ENCODE data around the gene LCN9.

LCN9 gene

DNA sequence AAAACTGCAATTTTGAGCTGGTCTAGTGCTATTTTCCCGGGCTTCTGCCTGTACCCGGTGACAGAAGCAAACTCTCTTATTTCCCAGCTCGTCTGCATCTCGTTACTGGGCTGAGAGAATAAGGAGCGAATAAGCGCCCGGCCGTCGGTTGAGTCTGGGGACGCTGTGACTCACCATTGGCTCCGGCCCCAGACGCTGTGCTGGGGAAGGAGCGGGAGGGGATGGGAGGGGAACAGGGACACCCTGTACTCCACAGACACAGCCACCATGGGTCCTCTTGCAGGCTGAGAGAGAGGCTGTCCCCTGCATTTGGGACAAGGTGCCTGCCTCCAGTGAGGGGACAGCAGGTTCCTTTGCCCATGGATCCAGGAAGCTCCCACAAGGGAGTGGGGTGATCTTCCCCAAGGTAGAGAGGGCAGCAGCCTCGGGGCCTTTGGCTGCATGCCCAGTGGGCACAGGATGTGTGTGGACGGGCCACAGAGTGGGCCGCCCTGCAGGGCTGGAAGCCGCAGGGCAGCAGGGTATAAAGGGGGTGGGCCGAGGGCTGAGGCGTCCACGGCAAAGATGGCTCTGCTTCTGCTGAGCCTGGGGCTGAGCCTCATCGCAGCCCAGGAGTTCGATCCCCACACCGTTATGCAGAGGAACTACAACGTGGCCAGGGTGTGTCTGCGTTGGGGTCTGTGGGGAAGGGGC lies at the start of gene LCN9:
TSS of gene LCN9 (plus strand) at position 552 of the 693 bp plus-strand sequence. CDS start at position 565, 13 bp downstream.
- no peak within 1 kb of the TSS for H3K27ac Mint-ChIP-seq
- no peak for ATAC-seq
- no peaks in the 10 kb centered on the region for H3K36me3 Mint-ChIP-seq
- H3K4me1 Mint-ChIP-seq, result no peaks in the 10 kb centered on the region
- H3K4me3 Mint-ChIP-seq, result no peak within 1 kb of the TSS
- H3K27me3 Mint-ChIP-seq, result peaks cover 22% of the 10 kb centered on the region
- no peaks in the 10 kb centered on the region for H3K9me3 Mint-ChIP-seq

- Mint-ChIP-seq H3K4me1 (no peaks in the 10 kb centered on the region), H3K27me3 (peaks cover 42% of the 10 kb centered on the region), H3K27ac (no peak overlapping the region), H3K4me3 (no peak overlapping the region), H3K9me3 (peaks cover 12% of the 10 kb centered on the region), H3K36me3 (no peaks in the 10 kb centered on the region)
- ATAC-seq, result no peak
Measured at GRCh38 chr9:135613946-135614805, 48.9 kb upstream of the LCN9 start.

GRCh38 chr9:135614821-135615665 lies 48.1 kb upstream of the LCN9 start:
- no peaks in the 10 kb centered on the region for H3K36me3 Mint-ChIP-seq
- ATAC-seq, result no peak
- peaks cover 8% of the 10 kb centered on the region for H3K9me3 Mint-ChIP-seq
- no peak overlapping the region for H3K27ac Mint-ChIP-seq
- H3K4me1 Mint-ChIP-seq, result no peaks in the 10 kb centered on the region
- H3K27me3 Mint-ChIP-seq, result peaks cover 40% of the 10 kb centered on the region
- no peak overlapping the region for H3K4me3 Mint-ChIP-seq

DNA sequence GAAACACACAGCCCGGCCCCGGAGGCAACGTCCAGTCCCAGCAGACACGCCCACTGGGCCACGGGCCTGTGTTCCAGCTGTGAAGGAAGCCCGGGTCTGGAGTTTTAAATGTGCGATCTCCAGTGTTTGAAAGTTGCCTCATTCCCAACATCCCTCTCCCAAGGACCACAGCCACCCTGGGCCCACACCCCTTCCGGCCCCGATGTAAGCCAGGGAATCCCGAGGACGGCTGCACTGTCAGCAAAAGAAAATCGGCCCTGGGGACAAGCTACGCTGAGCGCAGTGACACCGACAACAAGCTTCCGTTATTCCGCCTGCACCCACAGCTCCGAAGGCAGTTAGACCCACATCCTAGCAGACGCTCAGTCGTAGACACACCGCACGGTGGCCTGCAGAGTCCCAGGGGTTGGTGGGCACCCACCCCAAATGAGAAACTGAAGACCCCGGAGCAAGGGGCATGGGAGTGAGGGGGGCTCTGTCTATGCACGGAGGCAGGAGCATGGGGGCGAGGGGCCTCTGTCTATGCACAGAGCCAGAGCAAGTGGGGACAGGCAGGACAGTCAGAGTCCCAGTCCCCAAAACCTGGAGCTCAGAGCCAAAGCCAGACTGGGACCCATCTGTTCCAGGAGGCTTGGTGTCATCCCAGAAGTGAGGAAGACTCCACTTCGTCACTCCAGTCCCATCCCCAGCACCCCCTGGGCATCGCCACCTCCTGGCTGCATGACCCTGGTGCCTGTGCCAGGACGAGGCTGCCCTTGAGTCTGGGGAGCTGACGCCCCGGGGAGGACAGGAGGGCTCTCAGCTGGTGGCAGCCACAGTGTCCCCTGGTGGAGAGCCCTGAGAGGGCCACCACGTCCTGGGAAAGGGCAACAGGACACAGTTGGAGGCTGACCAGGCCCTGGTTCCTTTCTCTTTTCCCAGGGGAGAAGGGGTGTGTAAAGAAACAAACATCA lies 47.2 kb upstream of the LCN9 start:
- Mint-ChIP-seq H3K9me3 (peaks cover 6% of the 10 kb centered on the region), H3K4me1 (no peaks in the 10 kb centered on the region), H3K27ac (no peak overlapping the region), H3K27me3 (peaks cover 38% of the 10 kb centered on the region), H3K36me3 (no peaks in the 10 kb centered on the region), H3K4me3 (no peak overlapping the region)
- no peak for ATAC-seq

DNA sequence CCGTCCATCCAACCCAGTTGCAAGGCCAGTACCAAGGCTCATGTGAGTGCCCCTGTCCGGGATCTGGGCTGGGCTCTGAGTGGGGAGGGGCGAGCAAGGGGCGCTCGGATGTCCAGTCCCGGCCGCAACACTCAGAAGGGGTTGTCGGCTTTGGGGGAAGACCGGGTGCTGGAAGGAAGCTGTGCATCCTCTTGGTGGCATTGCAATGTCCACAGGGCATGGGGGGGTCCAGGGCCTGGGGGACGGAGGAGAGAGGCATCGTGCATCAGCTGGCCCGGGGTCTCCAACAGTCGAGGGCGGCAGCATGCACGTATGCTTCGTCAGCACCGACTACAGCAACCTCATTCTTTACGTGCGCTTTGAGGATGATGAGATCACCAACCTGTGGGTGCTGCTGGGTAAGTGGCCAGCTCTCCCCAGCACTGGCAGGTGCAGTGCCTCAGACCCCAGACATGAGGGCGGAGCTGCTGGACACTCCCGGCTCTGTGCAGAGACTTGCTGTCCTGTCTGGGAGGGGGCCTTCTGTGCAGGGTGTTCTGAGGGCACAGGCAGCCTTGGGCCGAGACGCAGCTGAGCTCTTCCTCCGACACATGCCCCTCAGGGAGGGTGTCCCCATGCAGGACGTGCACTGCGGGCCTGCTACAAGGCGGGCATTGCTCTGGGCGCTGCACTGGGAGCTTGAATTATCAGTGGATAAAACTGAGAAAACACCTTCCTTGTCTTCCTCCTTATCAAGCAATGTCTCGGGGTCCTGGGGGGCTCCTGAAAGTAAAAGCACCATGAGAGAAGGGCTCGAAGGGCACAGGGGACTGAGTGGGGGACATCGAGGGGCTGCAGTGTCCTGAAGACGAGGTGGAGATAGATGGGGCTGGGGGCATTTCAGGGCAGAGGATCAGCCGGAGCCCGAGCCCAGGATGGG lies 46.2 kb upstream of the LCN9 start:
- Mint-ChIP-seq H3K4me3 (no peak overlapping the region), H3K27ac (no peak overlapping the region), H3K27me3 (peaks cover 37% of the 10 kb centered on the region), H3K4me1 (no peaks in the 10 kb centered on the region), H3K9me3 (peaks cover 3% of the 10 kb centered on the region), H3K36me3 (no peaks in the 10 kb centered on the region)
- ATAC-seq, result no peak

DNA sequence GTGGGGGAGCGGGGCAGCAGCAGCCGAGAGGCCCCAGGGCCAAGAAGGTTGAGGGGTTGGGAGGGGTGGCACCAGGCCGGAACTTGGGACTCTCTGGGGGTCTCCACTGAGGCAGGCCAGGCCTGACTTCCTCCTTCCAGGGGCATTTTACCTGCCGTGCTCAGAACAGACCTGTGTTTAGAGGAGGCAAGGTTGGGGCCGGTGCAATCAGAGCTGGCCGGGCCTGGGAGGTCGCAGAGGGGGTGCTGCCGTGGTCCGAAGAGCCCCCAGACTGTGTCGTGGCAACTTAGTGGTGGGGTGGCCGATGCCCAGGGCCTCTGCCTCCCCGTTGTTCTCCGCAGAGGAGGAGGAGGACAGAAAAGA lies 45.6 kb upstream of the LCN9 start:
- peak; percentile 2 for ATAC-seq
- H3K9me3 Mint-ChIP-seq, result no peaks in the 10 kb centered on the region
- no peaks in the 10 kb centered on the region for H3K36me3 Mint-ChIP-seq
- peaks cover 37% of the 10 kb centered on the region for H3K27me3 Mint-ChIP-seq
- H3K4me1 Mint-ChIP-seq, result no peaks in the 10 kb centered on the region
- H3K4me3 Mint-ChIP-seq, result no peak overlapping the region
- H3K27ac Mint-ChIP-seq, result no peak overlapping the region

DNA sequence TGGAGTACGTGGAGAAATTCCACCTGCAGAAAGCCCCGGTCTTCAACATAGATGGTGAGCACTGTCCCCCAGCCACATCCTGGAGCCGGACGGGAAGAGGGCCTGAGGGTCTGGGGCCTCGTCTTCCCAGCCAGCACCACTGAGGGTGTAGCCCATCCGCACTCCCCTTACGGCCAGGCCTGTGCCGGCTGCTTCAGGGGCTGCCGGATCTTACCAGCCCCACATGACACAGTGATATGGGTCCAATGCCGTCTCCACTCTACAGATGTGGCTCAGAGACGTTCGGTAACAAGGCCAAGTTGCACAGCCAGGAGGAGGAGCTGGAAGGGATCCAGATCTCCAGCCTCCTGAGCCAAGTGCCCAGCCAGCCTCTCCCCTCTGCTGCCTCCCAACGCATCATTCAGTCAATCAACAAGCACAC lies 45.1 kb upstream of the LCN9 start:
- Mint-ChIP-seq H3K27ac (no peak overlapping the region), H3K4me3 (no peak overlapping the region), H3K36me3 (no peaks in the 10 kb centered on the region), H3K4me1 (no peaks in the 10 kb centered on the region), H3K27me3 (peaks cover 37% of the 10 kb centered on the region), H3K9me3 (no peaks in the 10 kb centered on the region)
- ATAC-seq, result no peak

GRCh38 chr9:135618866-135619598 lies 44.1 kb upstream of the LCN9 start:
- H3K27me3 Mint-ChIP-seq, result peaks cover 37% of the 10 kb centered on the region
- H3K4me3 Mint-ChIP-seq, result no peak overlapping the region
- H3K4me1 Mint-ChIP-seq, result no peaks in the 10 kb centered on the region
- no peak overlapping the region for H3K27ac Mint-ChIP-seq
- H3K36me3 Mint-ChIP-seq, result no peaks in the 10 kb centered on the region
- peak; percentile 3 for ATAC-seq
- no peaks in the 10 kb centered on the region for H3K9me3 Mint-ChIP-seq

- Mint-ChIP-seq H3K27ac (no peak overlapping the region), H3K36me3 (no peaks in the 10 kb centered on the region), H3K4me1 (no peaks in the 10 kb centered on the region), H3K4me3 (no peak overlapping the region), H3K27me3 (peaks cover 37% of the 10 kb centered on the region), H3K9me3 (no peaks in the 10 kb centered on the region)
- no peak for ATAC-seq
Measured at GRCh38 chr9:135619599-135619886, 43.6 kb upstream of the LCN9 start.

- Mint-ChIP-seq H3K4me3 (no peak overlapping the region), H3K36me3 (no peaks in the 10 kb centered on the region), H3K4me1 (no peaks in the 10 kb centered on the region), H3K27ac (no peak overlapping the region), H3K27me3 (peaks cover 37% of the 10 kb centered on the region), H3K9me3 (no peaks in the 10 kb centered on the region)
- no peak for ATAC-seq
Measured at GRCh38 chr9:135620558-135620957, 42.6 kb upstream of the LCN9 start.

DNA sequence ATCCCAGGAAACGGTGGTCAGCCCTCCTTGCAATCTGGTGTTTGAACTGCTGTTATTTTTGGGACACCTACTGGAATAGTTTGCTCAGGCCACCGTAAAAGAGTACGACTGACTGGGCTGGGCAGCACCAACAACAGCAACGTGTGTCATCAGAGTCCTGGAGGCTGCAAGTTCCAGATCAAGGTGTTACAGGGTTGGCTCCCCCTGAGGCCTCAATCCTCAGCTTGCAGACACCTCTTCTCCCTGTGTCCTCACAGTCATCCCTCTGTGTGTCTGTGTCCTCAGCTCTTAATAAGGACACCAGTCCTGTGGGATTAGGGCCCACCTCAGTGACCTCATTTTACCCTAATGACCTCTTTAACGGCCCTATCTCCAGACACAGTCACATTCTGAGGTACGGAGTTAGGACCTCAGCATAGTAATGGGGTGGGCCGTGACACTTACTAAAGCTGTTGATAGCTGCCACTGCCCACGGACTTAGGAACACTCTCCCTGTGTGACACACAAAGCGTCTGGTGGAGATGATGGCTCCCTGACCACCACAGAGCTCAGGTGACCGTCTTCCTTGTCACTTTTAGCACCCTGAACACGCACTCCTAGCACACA lies 40.6 kb upstream of the LCN9 start:
- Mint-ChIP-seq H3K4me1 (no peaks in the 10 kb centered on the region), H3K36me3 (no peaks in the 10 kb centered on the region)
- ATAC-seq, result no peak

DNA sequence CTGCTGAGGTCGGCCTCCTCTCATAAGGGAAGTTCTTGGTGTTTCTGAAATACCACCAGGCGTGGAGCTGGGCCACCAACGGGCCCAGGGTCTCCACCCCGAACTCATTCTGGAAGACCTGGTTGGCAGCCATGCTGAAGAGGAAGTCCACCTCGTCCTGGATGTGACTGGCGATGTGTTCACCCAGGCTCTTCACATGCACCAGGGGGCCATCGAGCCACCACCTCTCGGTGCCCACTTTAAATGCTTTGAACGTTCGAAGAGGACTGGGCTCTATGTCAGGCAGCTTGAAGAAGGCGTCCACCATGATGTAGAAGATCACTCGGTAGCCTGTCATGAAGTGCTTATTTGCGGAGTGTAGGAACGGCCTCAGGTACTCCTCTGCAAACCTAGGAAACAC lies 38.8 kb upstream of the LCN9 start:
- H3K27ac Mint-ChIP-seq, result no peak overlapping the region
- ATAC-seq, result no peak

More for the DNA sequence above, 40.6 kb upstream of the LCN9 start:
- H3K27me3 Mint-ChIP-seq, result peaks cover 34% of the 10 kb centered on the region
- H3K9me3 Mint-ChIP-seq, result peaks cover 5% of the 10 kb centered on the region
- no peak overlapping the region for H3K27ac Mint-ChIP-seq
- no peak overlapping the region for H3K4me3 Mint-ChIP-seq

GRCh38 chr9:135632841-135633240 lies 30.3 kb upstream of the LCN9 start:
- H3K4me3 Mint-ChIP-seq, result no peak overlapping the region
- ATAC-seq, result no peak
- peaks cover 12% of the 10 kb centered on the region for H3K9me3 Mint-ChIP-seq
- H3K27me3 Mint-ChIP-seq, result peaks cover 36% of the 10 kb centered on the region
- H3K36me3 Mint-ChIP-seq, result peaks cover 2% of the 10 kb centered on the region
- no peaks in the 10 kb centered on the region for H3K4me1 Mint-ChIP-seq
- no peak overlapping the region for H3K27ac Mint-ChIP-seq

More for the DNA sequence above, 38.8 kb upstream of the LCN9 start:
- H3K9me3 Mint-ChIP-seq, result peaks cover 12% of the 10 kb centered on the region
- H3K4me3 Mint-ChIP-seq, result no peak overlapping the region
- no peaks in the 10 kb centered on the region for H3K36me3 Mint-ChIP-seq
- H3K4me1 Mint-ChIP-seq, result no peaks in the 10 kb centered on the region
- H3K27me3 Mint-ChIP-seq, result peaks cover 16% of the 10 kb centered on the region
